H54 (cell line): ENCODE measurements around the gene CHD9.

Source experiments
- DNase-seq: peaks from one replicate; pipeline ENCODE4 v3.0.0; 2011; ENCODE audit warnings: low spot score, mixed read lengths; ENCODE audit not compliant: insufficient read length
- FAIRE-seq: peaks from 3 replicates; lab custom pipeline; 2011; peaks lifted over from hg19 to GRCh38; lab: Jason Lieb, UNC
- POLR2A ChIP-seq: IDR thresholded peaks from 2 replicates; pipeline ENCODE4 v1.6.1; 2011; ENCODE audit warnings: low read depth, mild to moderate bottlenecking, low read length

CHD9 gene

GRCh38 chr16:53087101-53087500 is 32.3 kb downstream of the CHD9 start:
- no peak for TF ChIP-seq POLR2A
- FAIRE-seq (no peak), DNase-seq (no peak)

GRCh38 chr16:53089434-53090285 is 34.9 kb downstream of the CHD9 start:
- DNase-seq (no peak), FAIRE-seq (no peak)
- no peak for TF ChIP-seq POLR2A

- TF ChIP-seq POLR2A: no peak
- FAIRE-seq (no peak), DNase-seq (no peak)
These were observed 35.4 kb downstream of the CHD9 start for GRCh38 chr16:53090286-53090590.

- DNase-seq (no peak), FAIRE-seq (peak; percentile 15)
These were observed 36.0 kb downstream of the CHD9 start for GRCh38 chr16:53090591-53091411.

GRCh38 chr16:53091466-53092211 is 36.8 kb downstream of the CHD9 start:
- FAIRE-seq (no peak), DNase-seq (no peak)
- no peak for TF ChIP-seq POLR2A

More at GRCh38 chr16:53090591-53091411, 36.0 kb downstream of the CHD9 start:
- TF ChIP-seq POLR2A: peak; percentile 20; the same call in 1 of the 2 replicates

GRCh38 chr16:53092284-53092683 is 37.5 kb downstream of the CHD9 start:
- no peak for TF ChIP-seq POLR2A
- no peak for FAIRE-seq
- no peak for DNase-seq

- FAIRE-seq (no peak), DNase-seq (no peak)
- no peak for TF ChIP-seq POLR2A
These were observed 38.5 kb downstream of the CHD9 start for GRCh38 chr16:53093162-53093744.

- TF ChIP-seq POLR2A: no peak
- FAIRE-seq (peak; percentile 85), DNase-seq (peak; percentile 62)
These were observed 39.3 kb downstream of the CHD9 start for GRCh38 chr16:53094013-53094630.

GRCh38 chr16:53097190-53097589 is 42.4 kb downstream of the CHD9 start:
- no peak for TF ChIP-seq POLR2A
- DNase-seq: no peak
- FAIRE-seq: no peak

- peak; percentile 54 for DNase-seq
- TF ChIP-seq POLR2A: no peak
- peak; percentile 43 for FAIRE-seq
These were observed 43.9 kb downstream of the CHD9 start for GRCh38 chr16:53098526-53099317.

- DNase-seq: peak; percentile 79
- peak; percentile 16; the same call in 1 of the 2 replicates for TF ChIP-seq POLR2A
- FAIRE-seq: peak; percentile 80
These were observed 44.7 kb downstream of the CHD9 start for GRCh38 chr16:53099318-53100130.
